Transverse colon (tissue), 3 donors: ENCODE measurements around the gene FIGN.

Source experiments
- CTCF ChIP-seq, 5 experiments: fragments of 200-600 bp in 3 of 5; fragments of 450-650 bp in 2 of 5; sonication (generic) in 3 of 5; IDR thresholded peaks; 1 replicate in 2 of 5; 2 replicates in 3 of 5; pipeline ENCODE4 v1.5.1; 2016 to 2017; ENCODE audit warnings: antibody characterized with exemption in 5 of 5, inconsistent platforms in 3 of 5, mild to moderate bottlenecking in 2 of 5, moderate library complexity in 1 of 5
- POLR2A ChIP-seq: fragments of 450-650 bp; IDR thresholded peaks from one replicate; pipeline ENCODE4 v1.6.1; 2016; ENCODE audit warnings: antibody characterized with exemption, mild to moderate bottlenecking, moderate library complexity

- TF ChIP-seq CTCF (IDR thresholded peaks at IDR 0.05) = no peak
- no peak for TF ChIP-seq POLR2A
Observed at GRCh38 chr2:163556511-163556910, 179.3 kb downstream of the FIGN start.
